ENCODE data around the gene ZNF584.

GRCh38 chr19:58450856-58451357 lies 42.5 kb downstream of the ZNF584 start:
- no peak for TF ChIP-seq YY1 (tag by site-specific recombination; IDR thresholded peaks at IDR 0.05)
- TF ChIP-seq REPIN1 (tag by site-specific recombination; IDR thresholded peaks at IDR 0.05; ENCODE audit: low read depth) = no peak
- TF ChIP-seq, protein P1, sequence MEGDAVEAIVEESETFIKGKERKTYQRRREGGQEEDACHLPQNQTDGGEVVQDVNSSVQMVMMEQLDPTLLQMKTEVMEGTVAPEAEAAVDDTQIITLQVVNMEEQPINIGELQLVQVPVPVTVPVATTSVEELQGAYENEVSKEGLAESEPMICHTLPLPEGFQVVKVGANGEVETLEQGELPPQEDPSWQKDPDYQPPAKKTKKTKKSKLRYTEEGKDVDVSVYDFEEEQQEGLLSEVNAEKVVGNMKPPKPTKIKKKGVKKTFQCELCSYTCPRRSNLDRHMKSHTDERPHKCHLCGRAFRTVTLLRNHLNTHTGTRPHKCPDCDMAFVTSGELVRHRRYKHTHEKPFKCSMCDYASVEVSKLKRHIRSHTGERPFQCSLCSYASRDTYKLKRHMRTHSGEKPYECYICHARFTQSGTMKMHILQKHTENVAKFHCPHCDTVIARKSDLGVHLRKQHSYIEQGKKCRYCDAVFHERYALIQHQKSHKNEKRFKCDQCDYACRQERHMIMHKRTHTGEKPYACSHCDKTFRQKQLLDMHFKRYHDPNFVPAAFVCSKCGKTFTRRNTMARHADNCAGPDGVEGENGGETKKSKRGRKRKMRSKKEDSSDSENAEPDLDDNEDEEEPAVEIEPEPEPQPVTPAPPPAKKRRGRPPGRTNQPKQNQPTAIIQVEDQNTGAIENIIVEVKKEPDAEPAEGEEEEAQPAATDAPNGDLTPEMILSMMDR (tag by site-specific recombination; IDR thresholded peaks at IDR 0.05) = no peak
- TF ChIP-seq ZNF274 (IDR thresholded peaks at IDR 0.05; ENCODE audit: low read length) = no peak
- no peak for TF ChIP-seq ZNF274 (tag by site-specific recombination; IDR thresholded peaks at IDR 0.05; ENCODE audit: borderline replicate concordance)
- no peak for TF ChIP-seq ZNF391 (tag by site-specific recombination; IDR thresholded peaks at IDR 0.05; ENCODE audit: borderline replicate concordance, low read depth)
- no peak for TF ChIP-seq ZBTB21 (tag by site-specific recombination; IDR thresholded peaks at IDR 0.05)
- TF ChIP-seq, protein P2, sequence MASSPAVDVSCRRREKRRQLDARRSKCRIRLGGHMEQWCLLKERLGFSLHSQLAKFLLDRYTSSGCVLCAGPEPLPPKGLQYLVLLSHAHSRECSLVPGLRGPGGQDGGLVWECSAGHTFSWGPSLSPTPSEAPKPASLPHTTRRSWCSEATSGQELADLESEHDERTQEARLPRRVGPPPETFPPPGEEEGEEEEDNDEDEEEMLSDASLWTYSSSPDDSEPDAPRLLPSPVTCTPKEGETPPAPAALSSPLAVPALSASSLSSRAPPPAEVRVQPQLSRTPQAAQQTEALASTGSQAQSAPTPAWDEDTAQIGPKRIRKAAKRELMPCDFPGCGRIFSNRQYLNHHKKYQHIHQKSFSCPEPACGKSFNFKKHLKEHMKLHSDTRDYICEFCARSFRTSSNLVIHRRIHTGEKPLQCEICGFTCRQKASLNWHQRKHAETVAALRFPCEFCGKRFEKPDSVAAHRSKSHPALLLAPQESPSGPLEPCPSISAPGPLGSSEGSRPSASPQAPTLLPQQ (tag by site-specific recombination; IDR thresholded peaks at IDR 0.05) = no peak
- TF ChIP-seq, protein P3, sequence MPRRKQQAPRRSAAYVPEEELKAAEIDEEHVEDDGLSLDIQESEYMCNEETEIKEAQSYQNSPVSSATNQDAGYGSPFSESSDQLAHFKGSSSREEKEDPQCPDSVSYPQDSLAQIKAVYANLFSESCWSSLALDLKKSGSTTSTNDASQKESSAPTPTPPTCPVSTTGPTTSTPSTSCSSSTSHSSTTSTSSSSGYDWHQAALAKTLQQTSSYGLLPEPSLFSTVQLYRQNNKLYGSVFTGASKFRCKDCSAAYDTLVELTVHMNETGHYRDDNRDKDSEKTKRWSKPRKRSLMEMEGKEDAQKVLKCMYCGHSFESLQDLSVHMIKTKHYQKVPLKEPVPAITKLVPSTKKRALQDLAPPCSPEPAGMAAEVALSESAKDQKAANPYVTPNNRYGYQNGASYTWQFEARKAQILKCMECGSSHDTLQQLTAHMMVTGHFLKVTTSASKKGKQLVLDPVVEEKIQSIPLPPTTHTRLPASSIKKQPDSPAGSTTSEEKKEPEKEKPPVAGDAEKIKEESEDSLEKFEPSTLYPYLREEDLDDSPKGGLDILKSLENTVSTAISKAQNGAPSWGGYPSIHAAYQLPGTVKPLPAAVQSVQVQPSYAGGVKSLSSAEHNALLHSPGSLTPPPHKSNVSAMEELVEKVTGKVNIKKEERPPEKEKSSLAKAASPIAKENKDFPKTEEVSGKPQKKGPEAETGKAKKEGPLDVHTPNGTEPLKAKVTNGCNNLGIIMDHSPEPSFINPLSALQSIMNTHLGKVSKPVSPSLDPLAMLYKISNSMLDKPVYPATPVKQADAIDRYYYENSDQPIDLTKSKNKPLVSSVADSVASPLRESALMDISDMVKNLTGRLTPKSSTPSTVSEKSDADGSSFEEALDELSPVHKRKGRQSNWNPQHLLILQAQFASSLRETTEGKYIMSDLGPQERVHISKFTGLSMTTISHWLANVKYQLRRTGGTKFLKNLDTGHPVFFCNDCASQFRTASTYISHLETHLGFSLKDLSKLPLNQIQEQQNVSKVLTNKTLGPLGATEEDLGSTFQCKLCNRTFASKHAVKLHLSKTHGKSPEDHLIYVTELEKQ (tag by site-specific recombination; IDR thresholded peaks at IDR 0.05; ENCODE audit: borderline replicate concordance) = no peak
